Progenitor cell of endocrine pancreas (in vitro differentiated cells): ENCODE data around the gene SV2B. TPM values are rescaled to one million over a fixed set of nuclear protein-coding genes. Genes with fewer than 3 reads are reported as not detected.

ENCODE experiments used
- DNase-seq: peaks from one replicate; pipeline ENCODE4 v3.0.0; 2021; ENCODE audit warnings: low spot score; ENCODE audit not compliant: unreplicated experiment
- H3K27ac Mint-ChIP-seq: 2 replicates; pipeline ENCODE4 v1.8.0; 2021; ENCODE audit warnings: mild to moderate bottlenecking, moderate library complexity, mixed read lengths
- H3K27me3 Mint-ChIP-seq: 2 replicates; pipeline ENCODE4 v1.8.0; 2021; ENCODE audit warnings: mixed read lengths
- H3K36me3 Mint-ChIP-seq: 2 replicates; pipeline ENCODE4 v1.8.0; 2022; ENCODE audit warnings: mixed read lengths; ENCODE audit not compliant: insufficient read depth
- H3K4me1 Mint-ChIP-seq: 2 replicates; pipeline ENCODE4 v1.8.0; 2021; ENCODE audit warnings: low read depth, mixed read lengths
- H3K4me3 Mint-ChIP-seq: 2 replicates; pipeline ENCODE4 v1.8.0; 2021; ENCODE audit warnings: low read depth, mild to moderate bottlenecking, moderate library complexity, mixed read lengths
- H3K9me3 Mint-ChIP-seq: 2 replicates; pipeline ENCODE4 v1.8.0; 2021; ENCODE audit warnings: low read depth, mixed read lengths
- CTCF ChIP-seq: fragments of 200-600 bp; sonication (generic); IDR thresholded peaks from one replicate; pipeline ENCODE4 v1.5.0; 2021; ENCODE audit warnings: antibody characterized with exemption, mild to moderate bottlenecking; ENCODE audit not compliant: unreplicated experiment
- total RNA-seq: library from RNA; stranded (reverse); gene quantifications from 2 replicates; pipeline ENCODE4 v1.2.1, GENCODE V29; 2021

SV2B gene
- total RNA-seq, 1 donor from 2014 or later: 19.9 TPM

- no peak overlapping the region for H3K4me3 Mint-ChIP-seq
- peak overlapping the region; percentile 77 for H3K27ac Mint-ChIP-seq
- H3K9me3 Mint-ChIP-seq: peaks cover under 1% of the 10 kb centered on the region
- DNase-seq: no peak
- peaks cover 41% of the 10 kb centered on the region for H3K27me3 Mint-ChIP-seq
- no peaks in the 10 kb centered on the region for H3K4me1 Mint-ChIP-seq
- H3K36me3 Mint-ChIP-seq: no peaks in the 10 kb centered on the region
- no peak for TF ChIP-seq CTCF
Measured at GRCh38 chr15:91270747-91271146, 170.7 kb downstream of the SV2B start.

- Mint-ChIP-seq H3K4me3 (no peak overlapping the region), H3K27me3 (peaks cover 39% of the 10 kb centered on the region), H3K4me1 (no peaks in the 10 kb centered on the region), H3K9me3 (peaks cover 8% of the 10 kb centered on the region), H3K27ac (no peak overlapping the region), H3K36me3 (no peaks in the 10 kb centered on the region)
- DNase-seq: peak; percentile 42
- peak; percentile 88 for TF ChIP-seq CTCF
Measured at GRCh38 chr15:91271565-91272153, 171.6 kb downstream of the SV2B start.

- H3K9me3 Mint-ChIP-seq: peaks cover 8% of the 10 kb centered on the region
- no peaks in the 10 kb centered on the region for H3K4me1 Mint-ChIP-seq
- H3K4me3 Mint-ChIP-seq: no peak overlapping the region
- DNase-seq: no peak
- H3K27me3 Mint-ChIP-seq: peaks cover 18% of the 10 kb centered on the region
- H3K36me3 Mint-ChIP-seq: no peaks in the 10 kb centered on the region
- no peak for TF ChIP-seq CTCF
- H3K27ac Mint-ChIP-seq: no peak overlapping the region
Measured at GRCh38 chr15:91275844-91276243, 175.8 kb downstream of the SV2B start.

- H3K27me3 Mint-ChIP-seq: peaks cover 6% of the 10 kb centered on the region
- no peaks in the 10 kb centered on the region for H3K36me3 Mint-ChIP-seq
- H3K9me3 Mint-ChIP-seq: peaks cover 8% of the 10 kb centered on the region
- no peak for DNase-seq
- no peak overlapping the region for H3K4me3 Mint-ChIP-seq
- H3K27ac Mint-ChIP-seq: no peak overlapping the region
- TF ChIP-seq CTCF: no peak
- no peaks in the 10 kb centered on the region for H3K4me1 Mint-ChIP-seq
Measured at GRCh38 chr15:91278951-91279350, 178.9 kb downstream of the SV2B start.

- no peak overlapping the region for H3K4me3 Mint-ChIP-seq
- H3K9me3 Mint-ChIP-seq: peaks cover 8% of the 10 kb centered on the region
- H3K4me1 Mint-ChIP-seq: no peaks in the 10 kb centered on the region
- H3K27ac Mint-ChIP-seq: no peak overlapping the region
- H3K27me3 Mint-ChIP-seq: peaks cover 3% of the 10 kb centered on the region
- no peaks in the 10 kb centered on the region for H3K36me3 Mint-ChIP-seq
- no peak for DNase-seq
- no peak for TF ChIP-seq CTCF
Measured at GRCh38 chr15:91279486-91279885, 179.4 kb downstream of the SV2B start.
